HCT116 (cell line): ENCODE data around the gene TMUB1. TPM values are rescaled to one million over a fixed set of nuclear protein-coding genes. Genes with fewer than 3 reads are reported as not detected.

Source experiments
- ATAC-seq: fragments of 200-7000 bp; cut with Tn5 transposase; 2 replicates; pipeline ENCODE4 v1.9.1; 2020; ENCODE audit warnings: mild to moderate bottlenecking, moderate library complexity
- BruUV-seq: library from RNA; stranded (reverse); fragments of 400-500 nt; replicated peaks from 2 replicates; lab custom pipeline; 2021; lab: Mats Ljungman, UMichigan
- CTCF ChIA-PET: fragments of 300-600 bp; sonication (Branson Sonifier 250); formaldehyde crosslinking; loops from one replicate; lab custom pipeline; 2021; ENCODE audit warnings: antibody characterized with exemption; lab: Charles Lee
- POLR2A ChIA-PET: fragments of 300-600, 350-600 bp; sonication (Branson Sonifier 250); formaldehyde crosslinking; loops from one replicate; lab custom pipeline; 2021; ENCODE audit warnings: antibody characterized with exemption; lab: Charles Lee
- RAD21 ChIA-PET, 2 experiments: fragments of 300-600 bp; sonication (Branson Sonifier 250); formaldehyde crosslinking; loops; one replicate each; lab custom pipeline; 2023; ENCODE audit warnings: low total read pairs in 2 of 2; ENCODE audit not compliant: uncharacterized antibody in 2 of 2, unreplicated experiment in 2 of 2, low non-redundant PET in 1 of 2; lab: Charles Lee
- DNase-seq: peaks from one replicate; pipeline ENCODE4 v3.0.0-alpha.2; 2010; ENCODE audit warnings: low read depth, low spot score
- H2AFZ ChIP-seq: fragments of 200-600 bp; shearing (Covaris generic), sonication (generic); 2 replicates; pipeline ENCODE4 v1.6.1; 2017; ENCODE audit warnings: low read depth, mixed run types, mixed read lengths, antibody characterized with exemption, low read length; ENCODE audit not compliant: poor library complexity, severe bottlenecking
- H3K27ac ChIP-seq: 2 replicates; pipeline ENCODE4 v1.5.1; 2012; ENCODE audit warnings: low read depth, low read length
- H3K27me3 ChIP-seq: fragments of 200-600 bp; sonication (generic); 2 replicates; pipeline ENCODE4 v1.6.1; 2016; ENCODE audit warnings: mixed run types, low read length, mixed read lengths; ENCODE audit not compliant: insufficient read depth
- H3K36me3 ChIP-seq, 2 experiments: fragments of 200-500 bp in 1 of 2; fragments of 200-600 bp in 1 of 2; sonication (Bioruptor generic) in 1 of 2; sonication (generic) in 1 of 2; 2 replicates each; pipeline versions ENCODE4 v1.5.1 to v1.6.1; 2014 to 2016; ENCODE audit warnings: low read length in 2 of 2, inconsistent platforms in 1 of 2, mixed read lengths in 1 of 2, mixed run types in 1 of 2; ENCODE audit not compliant: insufficient read depth in 2 of 2, control insufficient read depth in 1 of 2
- H3K4me1 ChIP-seq, 2 experiments: fragments of 200-600 bp in 1 of 2; sonication (generic) in 1 of 2; 2 replicates each; pipeline versions ENCODE4 v1.5.1 to v1.6.1; 2012 to 2017; ENCODE audit warnings: low read length in 2 of 2, inconsistent platforms in 1 of 2, mild to moderate bottlenecking in 1 of 2, mixed read lengths in 1 of 2, mixed run types in 1 of 2, moderate library complexity in 1 of 2; ENCODE audit not compliant: insufficient read depth in 2 of 2, control insufficient read depth in 1 of 2
- H3K4me2 ChIP-seq: fragments of 200-600 bp; sonication (generic); 2 replicates; pipeline ENCODE4 v1.6.1; 2017; ENCODE audit warnings: mixed run types, low read length, mixed read lengths
- H3K4me3 ChIP-seq, 2 experiments: fragments of 200-600 bp in 1 of 2; sonication (generic) in 1 of 2; replicated peaks in 1 of 2; 2 replicates each; pipeline ENCODE4 v1.5.1; 2011 to 2016; ENCODE audit warnings: low read length in 2 of 2, control low read depth in 1 of 2, low read depth in 1 of 2, mild to moderate bottlenecking in 1 of 2, mixed read lengths in 1 of 2, mixed run types in 1 of 2
- H3K79me2 ChIP-seq: fragments of 200-600 bp; sonication (generic); 2 replicates; pipeline ENCODE4 v1.6.1; 2017; ENCODE audit warnings: mild to moderate bottlenecking, mixed run types, low read length, moderate library complexity, mixed read lengths; ENCODE audit not compliant: insufficient read depth
- H3K9ac ChIP-seq: fragments of 200-600 bp; sonication (generic); 2 replicates; pipeline ENCODE4 v1.6.1; 2016; ENCODE audit warnings: low read length, mixed read lengths
- H3K9me2 ChIP-seq: fragments of 200-600 bp; sonication (generic), shearing (Covaris generic); 2 replicates; pipeline ENCODE4 v1.6.1; 2017; ENCODE audit warnings: mixed run types, mild to moderate bottlenecking, moderate library complexity; ENCODE audit not compliant: insufficient read depth
- H3K9me3 ChIP-seq, 2 experiments: fragments of 200-500 bp in 1 of 2; fragments of 200-600 bp in 1 of 2; sonication (Bioruptor generic) in 1 of 2; sonication (generic) in 1 of 2; 2 replicates each; pipeline ENCODE4 v1.6.1; 2014 to 2017; ENCODE audit warnings: low read length in 2 of 2, mixed read lengths in 2 of 2, inconsistent platforms in 1 of 2, low read depth in 1 of 2, mild to moderate bottlenecking in 1 of 2, mixed run types in 1 of 2, moderate library complexity in 1 of 2; ENCODE audit not compliant: control insufficient read depth in 1 of 2, insufficient read depth in 1 of 2
- H4K20me1 ChIP-seq: fragments of 200-600 bp; sonication (generic), shearing (Covaris generic); 2 replicates; pipeline ENCODE4 v1.6.1; 2017; ENCODE audit warnings: mixed run types, mild to moderate bottlenecking, moderate library complexity; ENCODE audit not compliant: insufficient read depth
- CBX3 ChIP-seq: IDR thresholded peaks from 2 replicates; pipeline ENCODE4 v1.6.1; 2012; ENCODE audit warnings: low read depth
- EGR1 ChIP-seq: IDR thresholded peaks from 2 replicates; pipeline ENCODE4 v1.6.1; 2012; ENCODE audit warnings: low read depth
- EZH2 ChIP-seq: fragments of 200-600 bp; sonication (generic); IDR thresholded peaks from 2 replicates; pipeline ENCODE4 v1.6.1; 2017; ENCODE audit warnings: antibody characterized with exemption, mixed run types
- FOSL1 ChIP-seq: IDR thresholded peaks from 2 replicates; pipeline ENCODE4 v1.6.1; 2012; ENCODE audit warnings: low read depth
- SIN3A ChIP-seq: IDR thresholded peaks from 2 replicates; pipeline ENCODE4 v1.6.1; 2012; ENCODE audit warnings: low read depth
- SRF ChIP-seq: IDR thresholded peaks from 2 replicates; pipeline ENCODE4 v1.6.1; 2012; ENCODE audit warnings: low read depth
- TCF7L2 ChIP-seq: IDR thresholded peaks from 2 replicates; pipeline ENCODE4 v1.7.0; 2011; ENCODE audit warnings: borderline replicate concordance, inconsistent platforms; ENCODE audit not compliant: insufficient read depth, insufficient read length; ENCODE audit errors: extremely low read depth
- ZFX ChIP-seq: fragments of 450-650 bp; IDR thresholded peaks from 2 replicates; pipeline ENCODE4 v1.6.1; 2017
- intact Hi-C: fragments of 100-400 bp; cut with micrococcal nuclease; formaldehyde crosslinking; loops from 2 replicates; pipeline ENCODE4 v1.10.0; 2022
- total RNA-seq: library from RNA; stranded (reverse); gene quantifications from one replicate; pipeline ENCODE4 v1.2.1, GENCODE V29; 2021; ENCODE audit not compliant: unreplicated experiment
- TF ChIP-seq, protein P1 (sequence below): IDR thresholded peaks from 2 replicates; pipeline ENCODE4 v1.6.1; 2012; ENCODE audit warnings: low read depth
- TF ChIP-seq, protein P2 (sequence below): IDR thresholded peaks from 2 replicates; pipeline ENCODE4 v1.6.1; 2012
- TF ChIP-seq, protein P3 (sequence below), 3 experiments: fragments of 200-600 bp in 1 of 3; sonication (generic) in 1 of 3; IDR thresholded peaks in 2 of 3; conservative IDR thresholded peaks in 1 of 3; 2 replicates each; pipeline ENCODE4 v1.5.1; 2012 to 2017; ENCODE audit warnings: low read depth in 2 of 3, low read length in 2 of 3, antibody characterized with exemption in 1 of 3, borderline replicate concordance in 1 of 3, control low read depth in 1 of 3, mild to moderate bottlenecking in 1 of 3, mixed read lengths in 1 of 3, mixed run types in 1 of 3, moderate library complexity in 1 of 3; ENCODE audit not compliant: insufficient read depth in 1 of 3
- TF ChIP-seq, protein P4 (sequence below): IDR thresholded peaks from 2 replicates; pipeline ENCODE4 v1.6.1; 2012

TMUB1 gene
- total RNA-seq, 1 experiment from 2014 or later: 75.8 TPM

DNA sequence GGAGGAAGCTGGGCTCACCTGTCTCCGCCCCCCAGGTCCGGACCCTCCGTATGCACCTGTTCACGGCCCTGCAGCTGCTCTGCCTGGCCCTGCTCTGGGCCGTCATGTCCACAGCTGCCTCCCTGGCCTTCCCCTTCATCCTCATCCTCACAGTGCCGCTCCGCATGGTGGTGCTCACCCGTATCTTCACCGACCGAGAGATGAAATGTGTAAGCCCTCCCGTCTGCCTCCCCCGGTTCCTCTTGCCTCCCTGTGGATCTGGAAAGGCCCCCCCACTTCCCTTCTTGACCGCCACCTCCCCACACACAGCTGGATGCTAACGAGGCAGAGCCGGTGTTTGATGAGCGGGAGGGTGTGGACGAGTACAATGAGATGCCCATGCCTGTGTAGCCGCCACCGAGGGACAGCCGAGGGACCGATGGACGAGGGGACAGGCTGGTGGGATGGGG lies 7.3 kb downstream of the TMUB1 start:
- TSS peak; percentile 29 for BruUV-seq
- CTCF ChIA-PET: interaction anchor here (0.6 to 1.3 kb wide), 5 partner anchors 8 to 67 kb away, joined by 3 to 4 read pairs (median 3); no protein-coding TSS in a partner anchor
- Histone ChIP-seq H3K9ac (no peak overlapping the region), H3K9me3 (no peaks in the 10 kb centered on the region), H3K9me2 (no peaks in the 10 kb centered on the region), H3K27ac (peak overlapping the region; percentile 27; the same call in 1 of the 2 replicates), H3K36me3 (peaks cover 24 to 27% of the 10 kb centered on the region in 2 experiments; a peak in 3 of 4 replicates), H3K4me3 (no peak overlapping the region), H3K79me2 (peaks cover 26% of the 10 kb centered on the region), H3K4me1 (peaks cover 8 to 31% of the 10 kb centered on the region in 2 experiments), H4K20me1 (no peaks in the 10 kb centered on the region), H3K27me3 (no peaks in the 10 kb centered on the region), H3K4me2 (no peak overlapping the region), H2AFZ (no peak overlapping the region)
- RAD21 ChIA-PET: interaction anchor here in 1 of 2 experiments (1.5 kb wide), 1 partner anchor 15 kb away, joined by 3 read pairs; no protein-coding TSS in a partner anchor
- DNase-seq (no peak), ATAC-seq (no peak)
- intact Hi-C loops: no loop called here
- POLR2A ChIA-PET: interaction anchor here (1.0 to 1.5 kb wide), 2 partner anchors 15 to 48 kb away, joined by 3 to 4 read pairs; partner anchors contain the start of gene ABCB8
- TF ChIP-seq EZH2: no peak
- TF ChIP-seq, protein P1, sequence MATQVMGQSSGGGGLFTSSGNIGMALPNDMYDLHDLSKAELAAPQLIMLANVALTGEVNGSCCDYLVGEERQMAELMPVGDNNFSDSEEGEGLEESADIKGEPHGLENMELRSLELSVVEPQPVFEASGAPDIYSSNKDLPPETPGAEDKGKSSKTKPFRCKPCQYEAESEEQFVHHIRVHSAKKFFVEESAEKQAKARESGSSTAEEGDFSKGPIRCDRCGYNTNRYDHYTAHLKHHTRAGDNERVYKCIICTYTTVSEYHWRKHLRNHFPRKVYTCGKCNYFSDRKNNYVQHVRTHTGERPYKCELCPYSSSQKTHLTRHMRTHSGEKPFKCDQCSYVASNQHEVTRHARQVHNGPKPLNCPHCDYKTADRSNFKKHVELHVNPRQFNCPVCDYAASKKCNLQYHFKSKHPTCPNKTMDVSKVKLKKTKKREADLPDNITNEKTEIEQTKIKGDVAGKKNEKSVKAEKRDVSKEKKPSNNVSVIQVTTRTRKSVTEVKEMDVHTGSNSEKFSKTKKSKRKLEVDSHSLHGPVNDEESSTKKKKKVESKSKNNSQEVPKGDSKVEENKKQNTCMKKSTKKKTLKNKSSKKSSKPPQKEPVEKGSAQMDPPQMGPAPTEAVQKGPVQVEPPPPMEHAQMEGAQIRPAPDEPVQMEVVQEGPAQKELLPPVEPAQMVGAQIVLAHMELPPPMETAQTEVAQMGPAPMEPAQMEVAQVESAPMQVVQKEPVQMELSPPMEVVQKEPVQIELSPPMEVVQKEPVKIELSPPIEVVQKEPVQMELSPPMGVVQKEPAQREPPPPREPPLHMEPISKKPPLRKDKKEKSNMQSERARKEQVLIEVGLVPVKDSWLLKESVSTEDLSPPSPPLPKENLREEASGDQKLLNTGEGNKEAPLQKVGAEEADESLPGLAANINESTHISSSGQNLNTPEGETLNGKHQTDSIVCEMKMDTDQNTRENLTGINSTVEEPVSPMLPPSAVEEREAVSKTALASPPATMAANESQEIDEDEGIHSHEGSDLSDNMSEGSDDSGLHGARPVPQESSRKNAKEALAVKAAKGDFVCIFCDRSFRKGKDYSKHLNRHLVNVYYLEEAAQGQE: no peak
- TF ChIP-seq, protein P2, sequence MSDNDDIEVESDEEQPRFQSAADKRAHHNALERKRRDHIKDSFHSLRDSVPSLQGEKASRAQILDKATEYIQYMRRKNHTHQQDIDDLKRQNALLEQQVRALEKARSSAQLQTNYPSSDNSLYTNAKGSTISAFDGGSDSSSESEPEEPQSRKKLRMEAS: no peak
- TF ChIP-seq ZFX: no peak
- no peak for TF ChIP-seq EGR1
- TF ChIP-seq, protein P3, sequence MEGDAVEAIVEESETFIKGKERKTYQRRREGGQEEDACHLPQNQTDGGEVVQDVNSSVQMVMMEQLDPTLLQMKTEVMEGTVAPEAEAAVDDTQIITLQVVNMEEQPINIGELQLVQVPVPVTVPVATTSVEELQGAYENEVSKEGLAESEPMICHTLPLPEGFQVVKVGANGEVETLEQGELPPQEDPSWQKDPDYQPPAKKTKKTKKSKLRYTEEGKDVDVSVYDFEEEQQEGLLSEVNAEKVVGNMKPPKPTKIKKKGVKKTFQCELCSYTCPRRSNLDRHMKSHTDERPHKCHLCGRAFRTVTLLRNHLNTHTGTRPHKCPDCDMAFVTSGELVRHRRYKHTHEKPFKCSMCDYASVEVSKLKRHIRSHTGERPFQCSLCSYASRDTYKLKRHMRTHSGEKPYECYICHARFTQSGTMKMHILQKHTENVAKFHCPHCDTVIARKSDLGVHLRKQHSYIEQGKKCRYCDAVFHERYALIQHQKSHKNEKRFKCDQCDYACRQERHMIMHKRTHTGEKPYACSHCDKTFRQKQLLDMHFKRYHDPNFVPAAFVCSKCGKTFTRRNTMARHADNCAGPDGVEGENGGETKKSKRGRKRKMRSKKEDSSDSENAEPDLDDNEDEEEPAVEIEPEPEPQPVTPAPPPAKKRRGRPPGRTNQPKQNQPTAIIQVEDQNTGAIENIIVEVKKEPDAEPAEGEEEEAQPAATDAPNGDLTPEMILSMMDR (IDR thresholded peaks at IDR 0.05 in 2 of 3, conservative IDR thresholded peaks at IDR 0.05 in 1 of 3; ENCODE audit: borderline replicate concordance in 1 of 3, insufficient read depth in 1 of 3, low read depth in 2 of 3, low read length in 2 of 3): no peak
- no peak for TF ChIP-seq SRF
- no peak for TF ChIP-seq TCF7L2
- TF ChIP-seq, protein P4, sequence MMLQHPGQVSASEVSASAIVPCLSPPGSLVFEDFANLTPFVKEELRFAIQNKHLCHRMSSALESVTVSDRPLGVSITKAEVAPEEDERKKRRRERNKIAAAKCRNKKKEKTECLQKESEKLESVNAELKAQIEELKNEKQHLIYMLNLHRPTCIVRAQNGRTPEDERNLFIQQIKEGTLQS: no peak
- TF ChIP-seq SIN3A: no peak
- TF ChIP-seq CBX3: no peak
- no peak for TF ChIP-seq FOSL1
- TF ChIP-seq, all 23 proteins: peak for 0
